GM12865 (cell line): ENCODE measurements around the gene SPZ1.
"Not testable (repeated sequence)": the region's sequence is repeated elsewhere in the genome, so short reads cannot be mapped to it uniquely, and the experiment has no call there.

Experiments used
- DNase-seq: peaks from one replicate; pipeline ENCODE4 v3.0.0; 2010; ENCODE audit warnings: low read depth
- H3K4me3 ChIP-seq: 2 replicates; pipeline ENCODE4 v1.5.1; 2011; ENCODE audit warnings: mild to moderate bottlenecking, low read depth, low read length, control low read depth
- CTCF ChIP-seq: IDR thresholded peaks from 2 replicates; pipeline ENCODE4 v1.5.1; 2011; ENCODE audit warnings: low read length, control low read depth, low read depth, inconsistent platforms; ENCODE audit not compliant: insufficient read depth; ENCODE audit errors: missing control alignments

The SPZ1 gene

GRCh38 chr5:80319702-80320101, at the start of gene SPZ1:
SPZ1 (plus strand) TSS chr5:80320002; CDS start chr5:80320216, 214 bp downstream.
- H3K4me3 ChIP-seq = no peak within 1 kb of the TSS
- no peak for DNase-seq
- no peak for TF ChIP-seq CTCF

GRCh38 chr5:80270543-80270942, 49.3 kb upstream of the SPZ1 start:
- not testable (repeated sequence) for DNase-seq, H3K4me3 ChIP-seq

GRCh38 chr5:80275347-80275746, 44.5 kb upstream of the SPZ1 start:
- peak; percentile 45 for TF ChIP-seq CTCF
- H3K4me3 ChIP-seq = no peak overlapping the region
- peak; percentile 40 for DNase-seq

- no peak for TF ChIP-seq CTCF
- DNase-seq = no peak
- no peak overlapping the region for H3K4me3 ChIP-seq
These were observed 43.6 kb upstream of the SPZ1 start for GRCh38 chr5:80276186-80276585.

GRCh38 chr5:80277191-80277590, 42.6 kb upstream of the SPZ1 start:
- H3K4me3 ChIP-seq = no peak overlapping the region
- DNase-seq = no peak
- no peak for TF ChIP-seq CTCF

GRCh38 chr5:80282054-80282453, 37.7 kb upstream of the SPZ1 start:
- TF ChIP-seq CTCF = no peak
- no peak overlapping the region for H3K4me3 ChIP-seq
- DNase-seq = no peak

GRCh38 chr5:80283360-80283759, 36.4 kb upstream of the SPZ1 start:
- no peak overlapping the region for H3K4me3 ChIP-seq
- no peak for TF ChIP-seq CTCF
- DNase-seq = no peak
